Smooth muscle cell (in vitro differentiated cells): Measurements from ENCODE around the gene POC1B. TPM values are rescaled to one million over a fixed set of nuclear protein-coding genes. Genes with fewer than 3 reads are reported as not detected.

Experiments
- DNase-seq: peaks from one replicate; lab custom pipeline; 2025; ENCODE audit not compliant: unreplicated experiment; lab: John Stamatoyannopoulos, UW
- H2AFZ ChIP-seq: fragments of 200-600 bp; sonication (generic); 2 replicates; pipeline ENCODE4 v1.6.0; 2016; ENCODE audit warnings: antibody characterized with exemption, low read depth, mild to moderate bottlenecking
- H3F3A ChIP-seq: fragments of 200-600 bp; sonication (generic); 2 replicates; pipeline ENCODE4 v1.6.0; 2017; ENCODE audit warnings: antibody characterized with exemption, low read depth
- H3K27ac ChIP-seq: fragments of 200-600 bp; sonication (generic); 2 replicates; pipeline ENCODE4 v1.5.1; 2016; ENCODE audit warnings: low read depth, mild to moderate bottlenecking
- H3K27me3 ChIP-seq: fragments of 200-600 bp; sonication (generic); 2 replicates; pipeline ENCODE4 v1.6.1; 2016; ENCODE audit warnings: low read depth, mild to moderate bottlenecking
- H3K36me3 ChIP-seq: fragments of 200-600 bp; sonication (generic); 2 replicates; pipeline ENCODE4 v1.5.1; 2016; ENCODE audit warnings: low read depth
- H3K4me1 ChIP-seq: fragments of 200-600 bp; sonication (generic); 2 replicates; pipeline ENCODE4 v1.5.1; 2016; ENCODE audit warnings: low read depth
- H3K4me2 ChIP-seq: fragments of 200-600 bp; sonication (generic); 2 replicates; pipeline ENCODE4 v1.6.0; 2016; ENCODE audit warnings: mild to moderate bottlenecking
- H3K4me3 ChIP-seq: fragments of 200-600 bp; sonication (generic); 2 replicates; pipeline ENCODE4 v1.5.1; 2016; ENCODE audit warnings: mild to moderate bottlenecking
- H3K79me2 ChIP-seq: fragments of 200-600 bp; sonication (generic); 2 replicates; pipeline ENCODE4 v1.6.0; 2016; ENCODE audit warnings: low read depth, mild to moderate bottlenecking
- H3K9ac ChIP-seq: fragments of 200-600 bp; sonication (generic); 2 replicates; pipeline ENCODE4 v1.6.0; 2016; ENCODE audit warnings: low read depth
- H3K9me3 ChIP-seq: fragments of 200-600 bp; sonication (generic); replicated peaks from 2 replicates; pipeline ENCODE4 v1.5.1; 2016; ENCODE audit warnings: low read depth
- H4K20me1 ChIP-seq: fragments of 200-600 bp; sonication (generic); 2 replicates; pipeline ENCODE4 v1.6.0; 2016; ENCODE audit warnings: low read depth
- WGBS: methylation state at CpG from one replicate; pipeline ENCODE4 v1.1.7; 2016; ENCODE audit warnings: low lambda C conversion rate; 5-methylcytosine and 5-hydroxymethylcytosine counted together
- polyA plus RNA-seq: library from polyadenylated mRNA; unstranded; fragments of >200 nt; fragmentation: Nextera tagmentation; extraction: Ambion mirVana; gene quantifications from 2 replicates; pipeline ENCODE4 v1.2.1, GENCODE V29; 2016
- total RNA-seq: library from RNA; depleted of rRNA; stranded (reverse); fragments of >200 nt; gene quantifications from 2 replicates; pipeline ENCODE4 v1.2.3, GENCODE V29; 2014
- TF ChIP-seq, protein P1 (sequence below): fragments of 200-600 bp; sonication (generic); IDR thresholded peaks from 2 replicates; pipeline ENCODE4 v1.5.1; 2017; ENCODE audit warnings: borderline replicate concordance, mild to moderate bottlenecking, antibody characterized with exemption; ENCODE audit not compliant: insufficient read depth, poor library complexity, severe bottlenecking

POC1B gene
- total and polyA plus RNA-seq, 2 experiments from 2014 or later: 9.1 to 13.3 TPM

- no peaks in the 10 kb centered on the region for H3K4me1 ChIP-seq
- H3K36me3 ChIP-seq: no peaks in the 10 kb centered on the region
- no peak overlapping the region for H3K9ac ChIP-seq
- TF ChIP-seq, protein P1, sequence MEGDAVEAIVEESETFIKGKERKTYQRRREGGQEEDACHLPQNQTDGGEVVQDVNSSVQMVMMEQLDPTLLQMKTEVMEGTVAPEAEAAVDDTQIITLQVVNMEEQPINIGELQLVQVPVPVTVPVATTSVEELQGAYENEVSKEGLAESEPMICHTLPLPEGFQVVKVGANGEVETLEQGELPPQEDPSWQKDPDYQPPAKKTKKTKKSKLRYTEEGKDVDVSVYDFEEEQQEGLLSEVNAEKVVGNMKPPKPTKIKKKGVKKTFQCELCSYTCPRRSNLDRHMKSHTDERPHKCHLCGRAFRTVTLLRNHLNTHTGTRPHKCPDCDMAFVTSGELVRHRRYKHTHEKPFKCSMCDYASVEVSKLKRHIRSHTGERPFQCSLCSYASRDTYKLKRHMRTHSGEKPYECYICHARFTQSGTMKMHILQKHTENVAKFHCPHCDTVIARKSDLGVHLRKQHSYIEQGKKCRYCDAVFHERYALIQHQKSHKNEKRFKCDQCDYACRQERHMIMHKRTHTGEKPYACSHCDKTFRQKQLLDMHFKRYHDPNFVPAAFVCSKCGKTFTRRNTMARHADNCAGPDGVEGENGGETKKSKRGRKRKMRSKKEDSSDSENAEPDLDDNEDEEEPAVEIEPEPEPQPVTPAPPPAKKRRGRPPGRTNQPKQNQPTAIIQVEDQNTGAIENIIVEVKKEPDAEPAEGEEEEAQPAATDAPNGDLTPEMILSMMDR: no peak
- no peaks in the 10 kb centered on the region for H3K27me3 ChIP-seq
- WGBS: 88% methylated on average over 2 of the region's 2 CpGs
- no peak overlapping the region for H3K4me3 ChIP-seq
- H3K4me2 ChIP-seq: no peak overlapping the region
- no peaks in the 10 kb centered on the region for H4K20me1 ChIP-seq
- H3K27ac ChIP-seq: no peak overlapping the region
- no peaks in the 10 kb centered on the region for H3K79me2 ChIP-seq
- DNase-seq: no peak
- no peaks in the 10 kb centered on the region for H3K9me3 ChIP-seq
- H3F3A ChIP-seq: no peaks in the 10 kb centered on the region
- no peak overlapping the region for H2AFZ ChIP-seq
These were observed 44.5 kb downstream of the POC1B start for GRCh38 chr12:89481213-89481914.

DNA sequence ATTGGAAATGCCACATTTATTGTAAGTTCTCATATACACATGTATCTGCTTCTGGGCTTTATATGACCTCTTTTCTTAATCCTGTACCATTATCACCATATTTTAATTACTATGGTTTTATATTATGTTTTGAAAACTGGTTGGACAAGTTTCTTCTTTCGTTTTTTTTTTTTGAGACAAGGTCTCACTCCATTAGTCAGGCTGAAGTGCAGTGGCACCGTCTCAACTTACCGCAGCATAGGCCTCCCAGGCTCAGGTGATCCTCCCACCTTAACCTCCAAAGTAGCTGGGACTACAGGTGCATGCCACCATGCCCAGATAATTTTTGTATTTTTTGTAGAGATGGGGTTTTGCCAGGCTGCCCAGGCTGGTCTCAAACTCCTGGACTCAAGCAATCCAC is 45.9 kb downstream of the POC1B start:
- Histone ChIP-seq H3K27me3 (no peaks in the 10 kb centered on the region), H3K9me3 (no peaks in the 10 kb centered on the region), H3K9ac (no peak overlapping the region), H3K79me2 (no peaks in the 10 kb centered on the region), H3K4me3 (no peak overlapping the region), H3K4me2 (no peak overlapping the region), H3K36me3 (no peaks in the 10 kb centered on the region), H2AFZ (no peak overlapping the region), H3F3A (no peaks in the 10 kb centered on the region), H4K20me1 (no peaks in the 10 kb centered on the region), H3K27ac (no peak overlapping the region), H3K4me1 (no peaks in the 10 kb centered on the region)
- TF ChIP-seq, protein P1: no peak
- WGBS: 92% methylated on average over 3 of the region's 3 CpGs
- no peak for DNase-seq

GRCh38 chr12:89477633-89478279 is 48.1 kb downstream of the POC1B start:
- no peak overlapping the region for H3K9ac ChIP-seq
- no peaks in the 10 kb centered on the region for H3K4me1 ChIP-seq
- no peaks in the 10 kb centered on the region for H3K36me3 ChIP-seq
- DNase-seq: no peak
- no peak overlapping the region for H2AFZ ChIP-seq
- no peaks in the 10 kb centered on the region for H3F3A ChIP-seq
- TF ChIP-seq, protein P1: no peak
- no peaks in the 10 kb centered on the region for H4K20me1 ChIP-seq
- H3K27me3 ChIP-seq: no peaks in the 10 kb centered on the region
- WGBS: 92% methylated on average over 8 of the region's 8 CpGs
- no peak overlapping the region for H3K4me3 ChIP-seq
- H3K27ac ChIP-seq: no peak overlapping the region
- H3K9me3 ChIP-seq: no peaks in the 10 kb centered on the region
- no peak overlapping the region for H3K4me2 ChIP-seq
- H3K79me2 ChIP-seq: no peaks in the 10 kb centered on the region
